Myocyte (in vitro differentiated cells): Measurements from ENCODE around the gene CCL18. TPM values are rescaled to one million over a fixed set of nuclear protein-coding genes. Genes with fewer than 3 reads are reported as not detected.
"Not testable (repeated sequence)": the region's sequence is repeated elsewhere in the genome, so short reads cannot be mapped to it uniquely, and the experiment has no call there.

Experiments
- DNase-seq: peaks from one replicate; pipeline ENCODE4 v3.0.0-alpha.2; 2012; ENCODE audit warnings: low read depth
- total RNA-seq: library from RNA; depleted of rRNA; stranded (reverse); fragments of >200 nt; gene quantifications from 2 replicates; pipeline ENCODE4 v1.2.3, GENCODE V29; 2014

CCL18 gene
- total RNA-seq, 1 donor from 2014 or later, result not detected

- no peak for DNase-seq
Observed at GRCh38 chr17:36071751-36072150, 7.7 kb downstream of the CCL18 start.

- peak; percentile 51 for DNase-seq
Observed at GRCh38 chr17:36072431-36073121, 8.5 kb downstream of the CCL18 start.

- DNase-seq, result no peak
Observed at GRCh38 chr17:36074365-36074764, 10.3 kb downstream of the CCL18 start.

GRCh38 chr17:36081681-36082471 lies 17.8 kb downstream of the CCL18 start:
- DNase-seq, result not testable (repeated sequence)

GRCh38 chr17:36082482-36083120 lies 18.5 kb downstream of the CCL18 start:
- DNase-seq, result not testable (repeated sequence)

GRCh38 chr17:36083691-36084090 lies 19.6 kb downstream of the CCL18 start:
- not testable (repeated sequence) for DNase-seq

- DNase-seq, result no peak
Observed at GRCh38 chr17:36085765-36086164, 21.7 kb downstream of the CCL18 start.

- no peak for DNase-seq
Observed at GRCh38 chr17:36086791-36087190, 22.7 kb downstream of the CCL18 start.

GRCh38 chr17:36087471-36087870 lies 23.4 kb downstream of the CCL18 start:
- not testable (repeated sequence) for DNase-seq

- DNase-seq, result not testable (repeated sequence)
Observed at GRCh38 chr17:36087897-36088572, 24.0 kb downstream of the CCL18 start.

- no peak for DNase-seq
Observed at GRCh38 chr17:36088670-36089338, 24.7 kb downstream of the CCL18 start.

- DNase-seq, result no peak
Observed at GRCh38 chr17:36089339-36089865, 25.3 kb downstream of the CCL18 start.

GRCh38 chr17:36089888-36090836 lies 26.1 kb downstream of the CCL18 start, which contains the start of gene CCL3:
Gene CCL3, minus strand, starts transcription at chr17:36090143. Its CDS starts 85 bp downstream, at chr17:36090058.
- peak; percentile 42 for DNase-seq

GRCh38 chr17:36092230-36092629 lies 28.2 kb downstream of the CCL18 start:
- no peak for DNase-seq

- not testable (repeated sequence) for DNase-seq
Observed at GRCh38 chr17:36092715-36093114, 28.6 kb downstream of the CCL18 start.

- no peak for DNase-seq
Observed at GRCh38 chr17:36094232-36094631, 30.2 kb downstream of the CCL18 start.

- no peak for DNase-seq
Observed at GRCh38 chr17:36094746-36095145, 30.7 kb downstream of the CCL18 start.

- no peak for DNase-seq
Observed at GRCh38 chr17:36095992-36096391, 31.9 kb downstream of the CCL18 start.

GRCh38 chr17:36099004-36099403 lies 34.9 kb downstream of the CCL18 start:
- not testable (repeated sequence) for DNase-seq
